Measurements from ENCODE around the gene ULBP1.
"Not testable (repeated sequence)": the region's sequence is repeated elsewhere in the genome, so short reads cannot be mapped to it uniquely, and the experiment has no call there.

ULBP1 gene, protein sequence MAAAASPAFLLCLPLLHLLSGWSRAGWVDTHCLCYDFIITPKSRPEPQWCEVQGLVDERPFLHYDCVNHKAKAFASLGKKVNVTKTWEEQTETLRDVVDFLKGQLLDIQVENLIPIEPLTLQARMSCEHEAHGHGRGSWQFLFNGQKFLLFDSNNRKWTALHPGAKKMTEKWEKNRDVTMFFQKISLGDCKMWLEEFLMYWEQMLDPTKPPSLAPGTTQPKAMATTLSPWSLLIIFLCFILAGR

DNA sequence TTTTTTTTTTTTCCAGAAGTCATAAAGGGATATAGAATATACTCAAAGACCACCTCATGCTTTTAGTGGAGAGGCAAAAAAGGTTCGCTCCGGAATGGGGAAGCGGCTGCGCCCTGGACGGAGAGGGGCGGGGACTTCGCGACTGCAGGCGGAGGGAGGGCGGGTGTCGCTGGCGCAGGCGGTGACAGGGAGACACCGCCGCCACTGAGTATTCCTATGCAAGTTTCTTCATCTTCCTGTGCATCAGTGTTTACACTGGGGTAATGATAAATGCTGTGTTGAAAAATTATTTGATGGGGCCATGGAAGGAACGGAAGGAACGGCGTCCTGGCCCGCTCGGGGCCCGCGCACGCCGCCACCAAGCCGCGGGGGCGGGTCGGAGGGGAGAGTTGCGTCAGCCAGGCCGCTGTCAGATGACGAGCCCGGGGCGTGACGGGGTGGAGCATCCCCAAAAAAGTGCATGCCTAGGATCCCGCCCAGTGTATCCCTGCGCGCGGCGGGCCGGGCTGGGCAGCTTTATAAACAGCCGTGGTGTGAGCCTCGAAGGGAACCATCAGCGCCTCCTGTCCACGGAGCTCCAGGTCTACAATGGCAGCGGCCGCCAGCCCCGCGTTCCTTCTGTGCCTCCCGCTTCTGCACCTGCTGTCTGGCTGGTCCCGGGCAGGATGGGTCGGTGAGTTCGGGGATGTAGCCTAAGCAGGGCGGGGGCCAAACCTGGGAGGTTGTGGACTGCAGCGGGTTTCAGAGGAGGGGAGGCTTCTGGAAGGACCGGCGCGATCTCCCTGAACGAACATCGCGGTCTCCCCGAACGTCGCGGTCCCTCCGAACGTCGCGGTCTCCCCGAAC, at the start of gene ULBP1:
ULBP1 (plus strand) TSS at position 482 of the 846 bp plus-strand sequence; CDS start at position 589, 107 bp downstream.
- DNase-seq = peak; percentile 93

DNA sequence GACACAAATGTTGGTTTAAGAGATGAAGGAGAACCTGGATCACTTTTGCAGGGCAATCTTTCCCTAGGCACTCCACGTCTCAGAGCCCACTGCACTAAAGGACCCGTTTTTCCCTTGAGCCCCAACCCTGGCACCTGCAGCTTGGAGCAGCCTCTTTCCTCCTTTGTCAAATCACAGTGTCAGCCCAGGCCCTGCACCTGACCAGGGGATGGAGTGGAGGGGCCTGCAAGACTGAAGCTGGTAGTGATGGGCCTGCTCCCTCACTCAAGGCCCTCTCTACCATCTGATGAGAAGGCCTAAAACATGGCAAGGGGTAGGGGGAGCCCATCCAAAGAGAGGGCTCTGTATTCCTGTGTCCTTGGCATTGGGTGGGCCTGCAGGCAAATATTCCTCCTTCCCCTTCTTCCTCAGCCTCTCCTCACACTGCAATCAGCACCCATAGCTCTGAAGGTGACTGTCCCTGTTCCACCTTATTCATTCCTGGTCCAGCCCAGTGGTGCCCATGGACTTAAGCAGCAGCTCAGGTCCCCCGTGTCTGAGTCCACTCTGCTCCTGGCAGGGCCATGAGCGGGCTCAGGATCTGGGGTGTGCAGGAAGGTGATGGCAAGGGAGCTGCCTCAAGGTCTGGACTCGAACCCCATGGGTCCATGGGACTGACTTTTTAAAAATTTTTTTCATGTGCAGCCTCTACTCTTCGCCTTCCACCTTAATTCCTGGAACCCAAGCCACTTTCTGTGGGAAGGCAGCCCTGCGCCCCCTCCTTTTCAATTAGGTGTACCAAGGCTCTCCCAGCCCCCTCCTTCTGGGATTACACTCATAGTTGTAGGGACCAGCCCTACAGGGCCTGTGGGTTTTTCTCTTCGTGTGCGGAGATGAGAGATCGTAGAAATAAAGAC, 47.5 kb upstream of the ULBP1 start:
- peak; percentile 40 for DNase-seq

DNA sequence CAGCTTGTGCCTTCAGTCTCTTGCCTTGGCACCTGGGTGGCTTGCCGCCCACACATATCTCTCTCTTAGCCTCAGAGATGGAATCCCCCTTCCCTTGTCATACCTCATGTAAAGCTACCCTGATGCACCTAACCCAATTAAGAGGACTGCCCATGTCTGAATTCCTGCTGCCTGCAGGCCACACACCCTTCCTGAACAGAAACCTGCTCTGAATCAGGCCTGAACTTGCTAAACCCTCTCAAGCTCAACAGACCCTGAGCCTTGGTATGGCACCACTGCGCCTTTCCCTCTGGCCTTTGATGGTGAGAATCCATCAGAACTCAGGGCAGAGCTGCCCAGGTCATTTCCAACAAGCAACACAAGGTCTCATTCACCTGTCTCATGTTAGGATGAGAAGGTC, 46.1 kb upstream of the ULBP1 start:
- DNase-seq = peak; percentile 27

DNA sequence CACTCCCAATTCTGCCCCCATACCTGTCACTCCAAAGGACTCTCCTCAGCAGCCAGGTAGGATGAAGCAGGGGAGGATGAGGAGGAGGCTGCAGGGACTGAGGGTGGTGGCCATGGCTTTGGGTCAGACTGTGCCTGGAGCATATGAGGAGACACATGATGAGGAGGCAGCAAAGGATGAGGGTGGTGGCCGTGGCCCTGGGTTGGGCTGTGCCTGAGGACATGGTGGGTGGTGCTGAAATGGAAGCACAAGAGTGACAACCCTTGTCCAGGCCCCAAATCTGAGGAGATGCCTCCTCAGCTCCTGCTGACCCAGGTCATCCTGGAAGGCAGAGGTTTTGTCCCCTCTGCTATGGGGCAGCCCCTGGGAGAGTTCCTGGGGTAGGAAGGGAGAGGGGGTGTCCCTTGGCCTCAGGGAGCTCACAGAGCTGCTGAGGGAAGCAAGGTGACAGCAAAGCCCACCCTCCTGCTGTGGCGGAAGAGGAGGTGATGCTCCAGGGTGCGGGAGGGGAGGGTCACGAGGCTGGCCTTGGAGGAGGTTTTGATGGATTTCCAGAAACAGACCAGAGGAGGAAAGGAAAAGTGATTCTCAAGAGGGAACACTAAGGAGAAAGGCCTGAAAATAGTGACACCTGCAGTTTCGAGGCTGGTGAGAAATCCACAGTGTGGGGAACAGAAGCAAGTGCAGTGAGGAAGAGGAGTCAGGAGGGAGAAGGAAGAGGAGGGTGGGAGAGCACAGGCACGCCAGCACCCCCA, 45.4 kb upstream of the ULBP1 start:
- peak; percentile 34 for DNase-seq

DNA sequence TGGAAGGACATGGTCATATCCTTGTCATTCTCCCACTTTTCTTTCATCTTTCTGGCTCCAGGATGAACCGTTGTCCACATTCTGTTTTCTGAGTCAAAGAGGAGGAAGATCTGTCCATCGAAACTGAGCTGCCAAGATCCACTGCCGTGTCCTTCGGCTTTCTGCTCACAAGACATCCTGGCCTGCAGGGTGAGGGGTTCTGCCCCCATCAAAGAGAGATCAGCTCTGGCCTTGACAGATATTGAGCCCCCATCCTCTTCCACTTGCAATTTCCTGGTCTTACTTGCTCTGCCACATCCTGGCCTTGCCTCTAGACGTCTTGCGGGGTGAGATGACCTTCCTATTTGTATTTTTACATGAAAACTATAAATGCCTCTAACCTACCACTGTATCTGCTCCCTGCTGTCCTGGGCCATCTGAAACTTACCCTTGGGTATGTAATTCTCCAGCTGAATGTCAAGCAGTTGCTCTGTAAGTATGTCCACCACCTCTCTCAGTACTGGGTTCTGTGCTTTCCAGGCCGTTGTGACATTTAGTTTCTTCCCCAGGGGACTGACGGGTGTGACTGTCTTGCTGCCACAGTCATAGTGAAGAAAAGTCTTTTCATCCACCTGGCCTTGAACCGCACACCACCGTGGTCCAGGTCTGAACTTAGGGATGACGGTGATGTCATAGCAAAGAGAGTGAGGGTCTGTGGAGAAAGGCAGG, 44.5 kb upstream of the ULBP1 start:
- peak; percentile 21 for DNase-seq

DNA sequence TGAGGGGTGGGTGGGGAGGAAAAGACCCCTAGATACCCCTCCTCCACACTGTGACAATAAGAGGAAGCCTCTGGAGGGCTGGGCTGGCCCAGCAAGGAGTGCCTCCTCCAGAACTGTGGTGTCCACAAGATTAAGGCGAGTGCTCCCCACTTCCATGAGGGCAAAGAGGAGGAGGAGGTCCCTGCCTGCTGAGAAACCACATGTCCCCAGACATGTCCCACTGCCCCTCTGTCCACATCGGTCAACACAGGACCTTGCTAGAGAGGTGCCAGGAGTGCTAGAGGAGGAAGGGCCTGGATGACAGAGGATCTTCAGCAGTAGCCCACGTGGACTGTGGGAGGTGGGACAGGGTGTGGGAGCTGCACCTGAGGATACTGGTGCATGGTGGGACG, 43.9 kb upstream of the ULBP1 start:
- DNase-seq = peak; percentile 30

DNA sequence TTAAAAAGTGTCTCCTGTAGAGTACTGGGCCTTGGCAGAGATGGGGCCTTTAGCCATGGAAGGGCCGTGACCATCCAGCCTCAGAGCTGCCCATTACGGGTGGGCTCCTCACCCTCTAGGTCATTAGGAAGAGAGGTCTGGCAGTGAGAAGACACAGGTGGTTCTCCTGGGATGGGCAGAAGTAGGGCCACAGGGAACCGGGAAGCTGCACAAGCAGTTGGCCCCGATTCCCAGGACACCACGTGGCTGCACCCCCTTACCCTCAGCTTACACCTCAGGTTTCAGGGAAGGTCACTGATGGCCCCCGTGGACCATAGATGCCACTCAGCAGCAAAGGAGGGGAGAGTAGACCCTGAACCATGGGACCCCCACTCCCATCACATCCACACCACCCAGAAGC, 42.4 kb upstream of the ULBP1 start:
- peak; percentile 33 for DNase-seq

DNA sequence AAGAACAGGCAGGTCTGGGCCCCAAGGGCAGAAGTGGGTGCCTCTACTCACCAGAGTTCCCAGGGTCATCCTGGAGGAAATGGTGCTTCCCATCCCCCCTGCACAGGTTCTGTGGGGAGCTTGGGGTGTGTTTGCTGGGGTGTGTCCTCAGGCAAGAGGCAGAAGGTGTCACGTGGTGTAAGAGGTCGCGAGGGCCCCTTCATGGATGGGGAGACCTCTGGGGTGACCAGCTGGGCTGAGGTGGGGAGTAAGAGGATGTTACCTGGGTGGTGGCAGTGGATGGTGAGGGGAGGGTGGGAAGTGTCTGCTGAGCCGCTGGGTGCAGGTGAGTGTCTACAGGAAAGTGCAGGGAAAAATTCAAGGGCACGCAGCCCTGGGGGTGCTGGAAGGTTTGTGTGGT, 41.7 kb upstream of the ULBP1 start:
- DNase-seq = not testable (repeated sequence)

DNA sequence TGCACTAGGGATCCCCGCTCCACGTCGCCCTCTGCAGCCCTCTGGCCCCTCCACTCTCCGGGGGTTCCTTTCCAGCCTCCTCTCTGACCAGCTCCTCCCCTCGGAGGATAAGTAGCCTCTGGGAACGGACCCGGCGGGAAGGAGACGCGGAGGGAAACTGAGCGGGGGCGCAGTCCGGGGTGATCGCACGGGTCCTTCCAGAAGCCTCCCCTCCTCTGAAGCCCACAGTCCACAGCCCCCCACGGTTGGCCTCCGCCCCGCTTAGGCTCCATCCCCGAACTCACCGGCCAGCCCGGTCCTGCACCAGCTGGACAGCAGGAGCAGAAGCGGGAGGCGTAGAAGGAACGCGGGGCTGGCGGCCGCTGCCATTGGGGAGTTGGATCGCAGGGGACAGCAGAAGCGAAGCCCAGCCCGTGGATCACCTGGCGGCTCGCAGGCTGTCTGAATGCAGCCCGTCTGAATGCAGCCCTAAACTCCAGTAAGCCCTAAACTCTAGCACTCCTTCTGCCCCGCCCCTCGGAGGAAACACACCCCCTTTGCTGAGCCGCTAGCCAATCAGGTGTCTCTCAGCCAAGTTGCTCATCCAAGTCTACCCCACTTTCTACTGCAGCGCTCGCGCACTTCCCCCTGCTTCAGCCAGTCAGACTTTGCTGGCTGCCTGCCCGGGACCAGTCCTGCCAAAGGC, 41.0 kb upstream of the ULBP1 start, which contains the start of gene RAET1G:
RAET1G (minus strand) TSS at position 480 of the 685 bp plus-strand sequence; CDS start at position 369, 111 bp downstream.
- peak; percentile 95 for DNase-seq

DNA sequence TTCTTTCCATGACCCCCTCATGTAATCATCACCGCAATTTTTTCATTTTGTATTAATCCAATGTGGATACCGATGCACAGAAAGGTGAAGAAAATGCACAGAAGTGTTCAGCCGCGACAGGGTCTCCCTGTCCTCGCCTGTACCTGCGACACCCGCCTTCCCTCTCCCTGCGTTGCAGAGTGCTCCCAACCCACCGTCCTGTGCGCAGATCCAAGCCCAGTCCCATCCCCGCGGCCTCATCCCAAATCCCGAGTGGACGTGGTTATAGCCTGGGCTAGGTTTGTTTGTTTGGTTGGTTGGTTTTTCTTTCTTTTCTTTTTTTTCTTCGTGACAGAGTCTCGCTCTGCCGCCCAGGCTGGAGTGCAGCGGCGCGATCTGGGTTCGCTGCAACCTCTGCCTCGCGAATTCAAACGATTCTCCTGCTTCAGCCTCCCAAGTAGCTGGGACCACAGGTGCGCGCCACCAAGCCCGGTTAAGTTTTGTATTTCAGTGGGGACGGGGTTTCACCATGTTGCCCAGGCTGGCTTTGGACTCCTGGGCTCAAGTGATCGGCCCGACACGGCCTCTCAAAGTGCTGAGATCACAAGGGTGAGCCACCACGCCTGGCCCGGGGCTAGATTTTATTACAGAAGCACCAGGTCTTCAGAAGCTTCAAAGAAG, 40.3 kb upstream of the ULBP1 start:
- DNase-seq = no peak

DNA sequence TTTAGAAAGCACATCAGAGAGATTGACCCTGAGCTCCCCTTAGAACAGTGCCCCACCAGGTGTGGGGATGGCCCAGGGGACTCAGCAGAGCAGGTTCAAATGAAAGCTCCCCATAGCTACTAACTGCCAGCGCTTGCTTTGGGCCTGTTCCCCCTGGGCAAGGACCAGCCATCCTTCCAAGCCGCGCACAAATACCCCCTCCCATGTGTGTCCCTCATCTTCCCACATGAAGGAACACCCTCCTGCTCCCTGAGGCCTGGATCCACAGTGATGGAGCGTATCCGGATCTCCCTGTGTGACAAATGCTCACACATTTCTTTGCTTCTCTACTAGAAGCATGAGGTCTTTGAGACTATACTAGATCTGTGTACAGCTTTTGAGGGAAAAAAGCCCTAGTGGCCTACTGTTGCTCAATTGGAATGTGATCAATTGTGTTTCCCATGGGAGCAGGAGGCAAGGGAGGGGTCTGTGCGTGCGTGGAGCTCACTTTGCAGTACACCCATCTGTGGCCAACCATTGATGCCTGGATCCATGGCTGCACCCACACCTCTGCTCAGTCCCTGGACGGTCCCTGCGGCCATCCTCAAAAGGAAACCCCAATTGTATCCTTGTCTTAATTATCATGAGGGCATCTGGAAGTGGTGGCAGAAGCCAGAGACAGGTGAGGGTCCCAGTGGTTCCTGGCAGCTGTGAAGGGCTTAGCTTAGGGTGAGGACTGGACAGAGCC, 39.4 kb upstream of the ULBP1 start:
- DNase-seq = peak; percentile 23

DNA sequence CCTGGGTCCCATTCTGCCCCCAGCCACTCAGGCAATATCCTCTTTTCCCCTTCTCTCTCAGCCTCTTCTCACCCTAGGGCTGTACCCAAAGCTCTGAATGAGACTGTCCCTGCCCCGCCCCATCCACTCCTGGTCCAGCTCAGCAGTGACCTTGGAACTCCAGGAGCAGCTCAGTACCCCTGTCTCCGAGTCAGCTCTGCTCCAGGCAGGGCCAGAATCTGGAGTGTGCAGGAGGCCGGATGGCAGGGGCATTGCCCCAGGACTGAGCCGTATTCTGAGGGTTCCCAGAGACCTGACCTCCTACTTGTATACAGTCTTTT, 38.9 kb upstream of the ULBP1 start:
- peak; percentile 37 for DNase-seq

DNA sequence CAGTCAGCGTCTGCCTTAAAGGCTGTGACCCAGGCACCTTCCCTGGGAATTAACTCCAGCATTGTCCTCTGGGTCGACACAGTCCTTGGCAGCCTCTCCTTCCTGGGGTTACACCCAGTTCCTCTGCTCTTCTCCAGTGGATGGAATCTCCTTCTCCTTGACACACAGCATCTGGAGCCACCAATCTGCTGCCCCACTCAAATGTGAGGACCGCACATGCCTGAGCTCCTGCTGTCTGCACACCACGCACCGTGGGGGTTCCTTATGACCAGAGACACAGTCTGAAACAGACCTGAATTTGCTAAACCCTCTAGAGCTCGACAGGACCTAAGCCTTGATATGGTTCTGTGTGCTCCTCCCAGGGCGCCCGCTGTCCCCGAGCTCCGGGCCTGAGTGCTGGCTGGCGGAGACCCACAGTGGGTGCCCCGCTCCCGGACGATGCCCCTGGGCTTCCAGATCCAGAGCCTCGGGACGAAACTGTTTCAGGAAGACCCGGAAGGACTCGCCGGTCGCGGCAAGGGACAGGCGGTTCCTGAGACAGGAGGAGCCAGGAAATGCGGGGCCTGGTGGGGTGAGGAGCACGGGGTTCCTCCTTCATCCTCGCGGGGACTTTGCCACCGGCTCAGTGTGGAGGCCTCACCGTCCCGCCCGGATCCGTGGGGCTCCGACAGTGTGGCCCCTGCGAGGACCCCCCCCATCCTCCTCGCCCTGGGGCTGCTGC, 38.3 kb upstream of the ULBP1 start:
- DNase-seq = peak; percentile 58

DNA sequence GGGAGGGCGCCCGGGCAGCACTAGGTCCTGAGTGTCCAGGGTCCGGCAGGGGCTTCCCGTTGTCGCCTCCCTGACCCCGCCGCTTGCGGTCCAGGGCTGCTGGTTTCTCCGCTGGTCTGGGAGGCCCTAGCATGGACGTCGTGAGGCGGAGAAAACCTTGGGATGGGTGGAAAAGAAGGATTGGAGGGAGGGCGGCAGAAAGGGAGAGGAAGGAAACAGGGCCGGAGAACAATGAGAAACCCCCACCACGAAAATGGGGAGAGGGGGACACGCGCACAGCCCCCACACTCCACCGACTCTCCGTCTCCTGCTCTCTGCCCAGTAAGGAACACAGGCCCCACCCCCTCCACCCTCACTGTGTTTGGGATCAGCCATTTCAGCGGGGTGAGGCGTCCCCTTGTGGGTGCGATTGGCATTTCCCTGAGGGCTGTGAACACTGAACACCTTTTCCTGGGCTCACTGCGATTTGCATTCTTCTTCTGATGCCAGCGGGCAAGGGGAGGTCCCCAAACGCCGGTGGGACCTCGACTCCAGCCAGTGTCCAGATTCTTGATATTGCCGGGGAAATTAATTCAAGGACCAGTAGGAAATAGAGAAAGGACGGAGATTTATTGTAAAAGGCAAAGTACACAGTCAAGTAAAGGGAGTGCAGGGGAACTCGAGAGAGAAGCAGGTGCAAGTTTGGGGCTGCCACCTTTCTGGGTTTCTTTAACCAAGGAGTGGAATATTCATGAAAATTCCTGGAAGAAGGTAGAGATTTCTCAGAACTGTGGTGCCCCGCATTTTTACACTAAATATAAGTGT, 37.6 kb upstream of the ULBP1 start:
- DNase-seq = peak; percentile 95

DNA sequence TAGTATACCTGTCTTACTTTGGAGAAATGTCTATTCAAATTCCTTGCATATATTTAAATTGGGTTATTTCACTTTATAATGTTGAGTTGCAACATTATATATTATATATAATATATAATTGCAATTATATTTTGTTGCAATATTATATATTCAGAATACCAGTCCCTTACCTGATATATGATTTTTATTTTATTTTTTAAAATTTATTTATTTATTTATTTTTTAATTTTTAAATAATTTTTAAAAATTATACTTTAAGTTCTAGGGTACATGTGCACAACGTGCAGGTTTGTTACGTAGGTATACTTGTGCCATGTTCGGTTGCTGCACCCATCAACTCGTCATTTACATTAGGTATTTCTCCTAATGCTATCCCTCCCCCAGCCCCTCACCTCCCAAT, 36.7 kb upstream of the ULBP1 start:
- not testable (repeated sequence) for DNase-seq

DNA sequence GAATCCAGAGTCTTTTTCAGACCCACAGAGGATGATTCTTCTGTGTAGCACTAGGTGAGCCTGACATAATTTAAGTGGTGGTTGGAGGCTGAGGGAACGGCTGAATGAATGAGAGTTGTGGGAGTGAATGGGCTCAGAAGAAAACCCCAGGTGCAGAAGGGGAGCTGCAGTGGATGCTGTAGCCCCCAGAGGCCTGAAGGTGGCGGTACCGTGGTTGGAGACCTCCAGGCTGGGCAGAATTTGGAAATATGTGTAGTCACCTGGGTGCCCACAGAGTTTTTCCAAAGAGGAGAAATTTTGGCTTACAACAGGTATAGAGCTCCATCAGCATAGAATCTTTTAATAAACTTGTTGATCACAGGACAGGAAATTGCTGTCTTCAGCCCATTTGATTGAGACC, 34.3 kb upstream of the ULBP1 start:
- peak; percentile 66 for DNase-seq

DNA sequence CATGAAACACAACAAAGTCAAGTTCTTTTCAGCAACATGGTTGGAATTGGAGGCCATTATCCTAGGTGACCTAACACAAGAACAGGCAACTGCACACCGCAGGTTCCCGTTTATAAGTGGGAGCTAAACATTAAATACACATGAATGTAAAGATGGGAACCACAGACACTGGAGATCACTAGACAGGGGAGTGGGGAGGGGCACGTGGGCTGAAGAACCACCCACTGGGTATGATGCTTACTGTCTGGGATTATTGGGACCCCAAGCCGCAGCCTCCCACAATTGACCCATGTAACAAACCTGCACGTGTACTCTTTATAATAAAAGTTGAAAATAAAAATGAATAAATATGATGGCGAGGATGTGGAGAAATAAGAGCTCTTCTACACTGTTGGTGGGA, 32.2 kb upstream of the ULBP1 start:
- DNase-seq = peak; percentile 15

DNA sequence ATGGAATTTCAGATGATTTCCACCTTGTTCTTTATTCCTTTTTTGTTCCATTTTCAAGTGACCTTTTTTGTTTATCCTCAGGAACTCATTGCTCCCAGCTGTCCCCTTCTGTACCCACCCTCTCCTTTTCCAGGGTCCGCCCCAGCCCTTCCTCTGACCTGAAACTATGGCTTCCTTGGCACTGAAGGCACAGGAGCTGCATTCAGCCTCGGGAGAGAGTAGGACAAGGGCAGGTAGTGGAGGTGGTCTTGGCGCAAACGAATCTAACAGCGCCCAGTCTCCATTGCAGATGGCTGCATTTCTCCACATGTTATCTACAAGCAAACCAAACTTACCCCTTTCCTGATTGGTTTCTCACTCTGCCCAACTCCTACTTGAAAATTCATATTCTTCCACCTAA, 30.7 kb upstream of the ULBP1 start:
- peak; percentile 32 for DNase-seq
